HepG2 (cell line): ENCODE results near the gene ZNF585A. TPM values are rescaled to one million over a fixed set of nuclear protein-coding genes. Genes with fewer than 3 reads are reported as not detected.
A peak's percentile ranks its signal among the peaks of the same experiment; 100 is the strongest.

ENCODE experiments used
- ATAC-seq: fragments of 200-7000 bp; cut with Tn5 transposase; 3 replicates; pipeline ENCODE4 v1.9.1; 2020; ENCODE audit warnings: mild to moderate bottlenecking, moderate library complexity
- BruUV-seq: library from RNA; stranded (reverse); fragments of 400-500 nt; replicated peaks from 2 replicates; lab custom pipeline; 2021; lab: Mats Ljungman, UMichigan
- CTCF ChIA-PET: fragments of 300-600 bp; formaldehyde crosslinking; extraction: SDS; loops from one replicate; lab custom pipeline; 2021; ENCODE audit warnings: low total read pairs, inconsistent platforms, low intra/inter-chr PET ratio; lab: Yijun Ruan, JAX
- POLR2A ChIA-PET: fragments of 350-600 bp; sonication (Branson Sonifier 250); formaldehyde crosslinking; loops from one replicate; lab custom pipeline; 2020; ENCODE audit warnings: antibody characterized with exemption, inconsistent platforms; lab: Yijun Ruan, JAX
- DNase-seq: peaks from one replicate; pipeline ENCODE4 v3.0.0-alpha.2; 2015; ENCODE audit warnings: low spot score
- FAIRE-seq: peaks from 3 replicates; lab custom pipeline; 2011; peaks lifted over from hg19 to GRCh38; lab: Jason Lieb, UNC
- H2AFZ ChIP-seq: one replicate; pipeline ENCODE4 v1.6.1; 2011; ENCODE audit warnings: low read length, inconsistent platforms
- H3K27ac ChIP-seq: fragments of 300-600 bp; 3 replicates; pipeline ENCODE4 v1.8.0; 2011; ENCODE audit warnings: mixed run types, mild to moderate bottlenecking, mixed read lengths, low read length, inconsistent platforms; ENCODE audit not compliant: insufficient read depth; ENCODE audit errors: extremely low read length
- H3K27me3 ChIP-seq, 2 experiments: fragments of 200-600 bp in 1 of 2; 2 replicates in 1 of 2; 3 replicates in 1 of 2; pipeline versions ENCODE4 v1.6.0 to v1.8.0; 2011; ENCODE audit warnings: low read length in 2 of 2, mild to moderate bottlenecking in 2 of 2, moderate library complexity in 2 of 2, inconsistent platforms in 1 of 2; ENCODE audit not compliant: insufficient read depth in 2 of 2, control insufficient read depth in 1 of 2
- H3K36me3 ChIP-seq, 2 experiments: fragments of 200-600 bp in 1 of 2; replicated peaks in 1 of 2; 2 replicates in 1 of 2; 3 replicates in 1 of 2; pipeline versions ENCODE4 v1.5.1 to v1.8.0; 2011; ENCODE audit warnings: low read length in 2 of 2, inconsistent platforms in 1 of 2; ENCODE audit not compliant: insufficient read depth in 2 of 2, control insufficient read depth in 1 of 2
- H3K4me1 ChIP-seq: 2 replicates; pipeline ENCODE4 v1.5.1; 2012; ENCODE audit warnings: low read length, inconsistent platforms; ENCODE audit not compliant: insufficient read depth
- H3K4me2 ChIP-seq: 2 replicates; pipeline ENCODE4 v1.6.0; 2011; ENCODE audit warnings: low read depth, low read length, inconsistent platforms
- H3K4me3 ChIP-seq, 3 experiments: fragments of 200-600 bp in 1 of 3; sonication (generic), shearing (Covaris generic) in 1 of 3; replicated peaks in 1 of 3; 2 replicates each; pipeline ENCODE4 v1.5.1; 2011 to 2016; ENCODE audit warnings: low read length in 3 of 3, inconsistent platforms in 2 of 3, low read depth in 2 of 3, mild to moderate bottlenecking in 2 of 3, control low read depth in 1 of 3, mixed read lengths in 1 of 3; ENCODE audit not compliant: insufficient read depth in 1 of 3
- H3K79me2 ChIP-seq: one replicate; pipeline ENCODE4 v1.6.1; 2011; ENCODE audit warnings: low read length, inconsistent platforms; ENCODE audit not compliant: insufficient read depth
- H3K9ac ChIP-seq: 2 replicates; pipeline ENCODE4 v1.6.0; 2011; ENCODE audit warnings: mild to moderate bottlenecking, low read depth, low read length, inconsistent platforms; ENCODE audit not compliant: insufficient read depth
- H3K9me3 ChIP-seq: 2 replicates; pipeline ENCODE4 v1.5.1; 2012; ENCODE audit warnings: mild to moderate bottlenecking, low read length
- H4K20me1 ChIP-seq: 2 replicates; pipeline ENCODE4 v1.6.0; 2011; ENCODE audit warnings: inconsistent platforms, mild to moderate bottlenecking, low read length, moderate library complexity; ENCODE audit not compliant: insufficient read depth
- CREB1 ChIP-seq, 2 experiments: fragments of 450-650 bp in 1 of 2; IDR thresholded peaks; 2 replicates each; pipeline ENCODE4 v1.6.1; 2016 to 2017; ENCODE audit warnings: control low read depth in 1 of 2, mild to moderate bottlenecking in 1 of 2, missing compliant biosample characterization in 1 of 2, missing genetic modification characterization in 1 of 2
- FOXO4 ChIP-seq: sonication (generic); formaldehyde crosslinking; conservative IDR thresholded peaks from 2 replicates; pipeline ENCODE4 v1.8.1; 2023; ENCODE audit warnings: missing genetic modification reagents
- GABPB1 ChIP-seq: IDR thresholded peaks from 2 replicates; pipeline ENCODE4 v1.6.1; 2016; ENCODE audit warnings: mild to moderate bottlenecking, missing genetic modification reagents, moderate library complexity, missing compliant biosample characterization
- KLF11 ChIP-seq: IDR thresholded peaks from 2 replicates; pipeline ENCODE4 v1.6.1; 2016; ENCODE audit warnings: missing compliant biosample characterization
- SMC3 ChIP-seq: IDR thresholded peaks from 2 replicates; pipeline ENCODE4 v1.6.1; 2011; ENCODE audit warnings: low read length, improper control_type of control experiment
- ZBTB2 ChIP-seq: sonication (generic); formaldehyde crosslinking; IDR thresholded peaks from 2 replicates; pipeline ENCODE4 v1.8.0; 2022; ENCODE audit warnings: low read depth, missing genetic modification reagents
- ZHX1 ChIP-seq: sonication (generic); formaldehyde crosslinking; IDR thresholded peaks from 2 replicates; pipeline ENCODE4 v1.8.1; 2022; ENCODE audit warnings: low read depth, mild to moderate bottlenecking, missing genetic modification reagents
- ZNF761 ChIP-seq: sonication (generic); formaldehyde crosslinking; conservative IDR thresholded peaks from 2 replicates; pipeline ENCODE4 v1.4.0; 2020; ENCODE audit warnings: mild to moderate bottlenecking, missing genetic modification reagents
- ZNF766 ChIP-seq: sonication (generic); formaldehyde crosslinking; IDR thresholded peaks from 2 replicates; pipeline ENCODE4 v1.5.0; 2020; ENCODE audit warnings: missing genetic modification reagents, borderline replicate concordance
- ZNF850 ChIP-seq: sonication (generic); formaldehyde crosslinking; conservative IDR thresholded peaks from 2 replicates; pipeline ENCODE4 v1.9.0; 2021; ENCODE audit warnings: mild to moderate bottlenecking, missing genetic modification reagents
- WGBS: methylation state at CpG from one replicate; pipeline ENCODE4 v1.1.6; 2017; ENCODE audit warnings: low lambda C conversion rate; 5-methylcytosine and 5-hydroxymethylcytosine counted together
- in situ Hi-C: cut with HindIII; loops from 2 replicates; pipeline ENCODE4 v1.10.0; 2017; ENCODE audit warnings: low pct_unique_long_range_greater_than_20kb; ENCODE audit not compliant: extremely low pct_ligation_motif_present
- intact Hi-C: fragments of 100-400 bp; cut with micrococcal nuclease; formaldehyde crosslinking; loops from one replicate; pipeline ENCODE4 v1.10.0; 2022; ENCODE audit not compliant: unreplicated experiment
- polyA plus RNA-seq, 8 experiments: library from polyadenylated mRNA; depleted of rRNA in 3 of 8; stranded (reverse) in 7 of 8; unstranded in 1 of 8; fragments of >200 nt; fragmentation: Illumina TruSeq in 4 of 8; extraction: Trizol in 4 of 8; gene quantifications; 2 replicates each; pipeline versions ENCODE4 v1.2.1 to v1.2.3, GENCODE V29; 2011 to 2016; ENCODE audit warnings: low read depth in 4 of 8, missing spikeins in 1 of 8, mixed read lengths in 1 of 8; ENCODE audit not compliant: insufficient read depth in 1 of 8
- total RNA-seq, 5 experiments: library from RNA; depleted of rRNA; stranded (reverse); fragments of >200 nt; fragmentation: Illumina TruSeq; extraction: Trizol; gene quantifications; 2 replicates each; pipeline ENCODE4 v1.2.3, GENCODE V29; 2016; ENCODE audit warnings: low read depth in 1 of 5

The ZNF585A gene
- total and polyA plus RNA-seq, 2 of the 13 experiments (the other 11 are each of a cell fraction or from before 2014, with no cell fraction given): 7.1 to 8.5 TPM

GRCh38 chr19:37218592-37218935 is 46.1 kb upstream of the ZNF585A start:
- TF ChIP-seq ZBTB2 (CRISPR knock-in tag) (0 out of 2 replicates have a peak, but pooled peaks have one; percentile 14), ZNF850 (CRISPR knock-in tag) (no peak)
- H3K79me2 ChIP-seq: peaks cover 8% of the 10 kb centered on the region
- peak overlapping the region; percentile 76 for H3K4me2 ChIP-seq
- POLR2A ChIA-PET: no interaction called here
- H3K4me1 ChIP-seq: peaks cover 12% of the 10 kb centered on the region
- in situ Hi-C loops (no loop called here), intact Hi-C loops (loop anchor here (5.0 to 10.0 kb wide), 2 partner anchors 141 to 1164 kb away; partner anchors contain the start of genes THAP8, WDR62 and ZNF420)
- ATAC-seq (no peak), FAIRE-seq (no peak), DNase-seq (no peak)
- no peaks in the 10 kb centered on the region for H4K20me1 ChIP-seq
- H2AFZ ChIP-seq: peak overlapping the region; percentile 83
- TSS peak; percentile 75 for BruUV-seq
- H3K9ac ChIP-seq: peak overlapping the region; percentile 95
- no peaks in the 10 kb centered on the region; a peak in 1 of 5 replicates for H3K36me3 ChIP-seq
- peak overlapping the region; percentile 85 to 96 (median 88) for H3K4me3 ChIP-seq
- CTCF ChIA-PET: no interaction called here
- H3K27me3 ChIP-seq: peaks cover 0 to 4% of the 10 kb centered on the region in 2 experiments; a peak in 1 of 5 replicates
- H3K27ac ChIP-seq: peak overlapping the region; percentile 89
- WGBS: 30% methylated on average over 6 of the region's 6 CpGs
- no peaks in the 10 kb centered on the region for H3K9me3 ChIP-seq

- FAIRE-seq (peak; percentile 89), DNase-seq (peak; percentile 92), ATAC-seq (peak; percentile 99)
- CTCF ChIA-PET: no interaction called here
- Histone ChIP-seq H2AFZ (peak within 1 kb of the TSS; percentile 98), H3K9me3 (no peaks in the 10 kb centered on the region), H3K27me3 (peaks cover 0 to 4% of the 10 kb centered on the region in 2 experiments; a peak in 1 of 5 replicates), H3K27ac (peak within 1 kb of the TSS; percentile 89), H3K79me2 (peaks cover 8% of the 10 kb centered on the region), H3K4me2 (peak within 1 kb of the TSS; percentile 76), H3K4me1 (peaks cover 12% of the 10 kb centered on the region), H4K20me1 (no peaks in the 10 kb centered on the region), H3K36me3 (no peaks in the 10 kb centered on the region; a peak in 1 of 5 replicates), H3K4me3 (peak within 1 kb of the TSS; percentile 85 to 96 (median 88)), H3K9ac (peak within 1 kb of the TSS; percentile 95)
- BruUV-seq: no TSS peak
- WGBS: 2% methylated on average over 11 of the region's 44 CpGs
- POLR2A ChIA-PET: interaction anchor here (0.6 to 2.0 kb wide), 19 partner anchors 9 to 840 kb away, joined by 3 to 11 read pairs (median 4); partner anchors contain the start of genes ZNF345, ZNF382, ZNF420 and ZNF527
- intact Hi-C loops (loop anchor here (1.0 to 10.0 kb wide), 3 partner anchors 46 to 1163 kb away; partner anchors contain the start of genes THAP8, WDR62, ZNF420 and ZNF585A), in situ Hi-C loops (no loop called here)
- TF ChIP-seq KLF11 (CRISPR knock-in tag) (no peak), CREB1 (IDR thresholded peaks at IDR 0.05) (no peak; the same call in 1 of the 2 replicates), CREB1 (CRISPR knock-in tag; IDR thresholded peaks at IDR 0.05) (peak; percentile 72), ZHX1 (no peak), SMC3 (no peak), ZNF766 (no peak), GABPB1 (peak; percentile 94), ZNF761 (0 out of 2 replicates have a peak, but pooled peaks have one; percentile 64), FOXO4 (no peak)
These were observed 45.5 kb upstream of the ZNF585A start, which contains the start of gene ZNF383 for GRCh38 chr19:37217775-37218591. TSS of gene ZNF383 (plus strand) at chr19:37218214. CDS start at chr19:37230454, 12,240 bp downstream.
